GM10248 (cell line): ENCODE measurements around the gene MAML3.

Experiments used
- CTCF ChIA-PET: fragments of 300-600 bp; sonication (Branson Sonifier 250); formaldehyde crosslinking; extraction: SDS; loops from one replicate; lab custom pipeline; 2021; ENCODE audit warnings: antibody characterized with exemption; lab: Yijun Ruan, JAX
- POLR2A ChIA-PET: fragments of 350-650 bp; sonication (Branson Sonifier 250); formaldehyde crosslinking; extraction: SDS; loops from one replicate; lab custom pipeline; 2020; ENCODE audit warnings: antibody characterized with exemption; lab: Yijun Ruan, JAX
- DNase-seq: peaks from one replicate; pipeline ENCODE4 v3.0.0; 2012; ENCODE audit errors: extremely low spot score
- TF ChIP-seq, protein P1 (sequence below): IDR thresholded peaks from 2 replicates; pipeline ENCODE4 v1.5.1; 2012; ENCODE audit warnings: mild to moderate bottlenecking, low read depth; ENCODE audit errors: extremely low read depth, missing control alignments, control extremely low read depth

The MAML3 gene

DNA sequence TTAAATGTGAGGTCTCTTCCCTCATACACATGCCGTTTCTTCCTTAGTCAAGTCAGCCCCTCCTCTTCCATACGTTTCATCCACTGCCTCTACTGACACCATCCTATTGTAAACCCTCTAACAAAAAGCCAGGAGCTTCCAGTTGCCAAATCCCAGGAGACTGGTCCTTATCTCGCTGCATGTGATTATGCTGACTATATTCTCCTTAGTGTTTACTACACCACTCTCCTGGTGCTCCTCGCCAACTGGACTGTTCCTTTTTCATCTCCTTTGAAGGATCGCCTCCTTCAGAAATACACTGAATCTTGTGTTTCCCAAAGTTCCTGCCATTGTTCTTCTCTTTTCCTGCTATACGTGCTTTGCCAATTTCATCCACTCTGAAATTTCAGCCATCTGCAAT, 27.7 kb downstream of the MAML3 start:
- CTCF ChIA-PET: no interaction called here
- TF ChIP-seq, protein P1, sequence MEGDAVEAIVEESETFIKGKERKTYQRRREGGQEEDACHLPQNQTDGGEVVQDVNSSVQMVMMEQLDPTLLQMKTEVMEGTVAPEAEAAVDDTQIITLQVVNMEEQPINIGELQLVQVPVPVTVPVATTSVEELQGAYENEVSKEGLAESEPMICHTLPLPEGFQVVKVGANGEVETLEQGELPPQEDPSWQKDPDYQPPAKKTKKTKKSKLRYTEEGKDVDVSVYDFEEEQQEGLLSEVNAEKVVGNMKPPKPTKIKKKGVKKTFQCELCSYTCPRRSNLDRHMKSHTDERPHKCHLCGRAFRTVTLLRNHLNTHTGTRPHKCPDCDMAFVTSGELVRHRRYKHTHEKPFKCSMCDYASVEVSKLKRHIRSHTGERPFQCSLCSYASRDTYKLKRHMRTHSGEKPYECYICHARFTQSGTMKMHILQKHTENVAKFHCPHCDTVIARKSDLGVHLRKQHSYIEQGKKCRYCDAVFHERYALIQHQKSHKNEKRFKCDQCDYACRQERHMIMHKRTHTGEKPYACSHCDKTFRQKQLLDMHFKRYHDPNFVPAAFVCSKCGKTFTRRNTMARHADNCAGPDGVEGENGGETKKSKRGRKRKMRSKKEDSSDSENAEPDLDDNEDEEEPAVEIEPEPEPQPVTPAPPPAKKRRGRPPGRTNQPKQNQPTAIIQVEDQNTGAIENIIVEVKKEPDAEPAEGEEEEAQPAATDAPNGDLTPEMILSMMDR: no peak
- DNase-seq: no peak
- POLR2A ChIA-PET: no interaction called here

- ChIA-PET POLR2A (no interaction called here), CTCF (no interaction called here)
- DNase-seq: no peak
- TF ChIP-seq, protein P1: no peak
These were observed 28.6 kb downstream of the MAML3 start for GRCh38 chr4:140125374-140125773.

GRCh38 chr4:140123666-140124377, 30.2 kb downstream of the MAML3 start:
- TF ChIP-seq, protein P1: no peak

GRCh38 chr4:140122891-140123290, 31.1 kb downstream of the MAML3 start:
- TF ChIP-seq, protein P1: no peak

More at GRCh38 chr4:140123666-140124377, 30.2 kb downstream of the MAML3 start:
- POLR2A ChIA-PET: no interaction called here
- DNase-seq: no peak
- CTCF ChIA-PET: interaction anchor here (1.0 kb wide), 1 partner anchor 18 kb away, joined by 4 read pairs; no protein-coding TSS in a partner anchor

DNA sequence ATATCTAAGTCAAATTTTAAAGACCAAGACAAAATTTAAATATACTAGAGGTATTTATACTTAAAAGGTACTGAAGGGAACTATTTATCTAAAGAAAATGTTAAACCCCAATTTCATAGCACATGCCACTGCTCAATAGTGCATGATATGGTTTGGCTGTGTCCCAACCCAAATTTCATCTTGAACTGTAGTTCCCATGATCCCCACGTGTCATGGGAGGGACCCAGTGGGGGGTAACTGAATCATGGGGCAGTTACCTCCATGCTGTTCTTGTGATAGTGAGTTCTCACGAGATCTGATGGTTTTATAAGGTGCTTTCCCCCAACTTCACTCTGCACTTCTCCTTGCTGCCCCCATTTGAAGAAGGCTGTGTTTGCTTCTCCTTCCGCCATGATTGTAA, 32.3 kb downstream of the MAML3 start:
- CTCF ChIA-PET: no interaction called here
- POLR2A ChIA-PET: no interaction called here
- TF ChIP-seq, protein P1: no peak
- DNase-seq: no peak

More at GRCh38 chr4:140122891-140123290, 31.1 kb downstream of the MAML3 start:
- ChIA-PET POLR2A (no interaction called here), CTCF (interaction anchor here (1.0 kb wide), 1 partner anchor 19 kb away, joined by 4 read pairs; no protein-coding TSS in a partner anchor)
- no peak for DNase-seq

DNA sequence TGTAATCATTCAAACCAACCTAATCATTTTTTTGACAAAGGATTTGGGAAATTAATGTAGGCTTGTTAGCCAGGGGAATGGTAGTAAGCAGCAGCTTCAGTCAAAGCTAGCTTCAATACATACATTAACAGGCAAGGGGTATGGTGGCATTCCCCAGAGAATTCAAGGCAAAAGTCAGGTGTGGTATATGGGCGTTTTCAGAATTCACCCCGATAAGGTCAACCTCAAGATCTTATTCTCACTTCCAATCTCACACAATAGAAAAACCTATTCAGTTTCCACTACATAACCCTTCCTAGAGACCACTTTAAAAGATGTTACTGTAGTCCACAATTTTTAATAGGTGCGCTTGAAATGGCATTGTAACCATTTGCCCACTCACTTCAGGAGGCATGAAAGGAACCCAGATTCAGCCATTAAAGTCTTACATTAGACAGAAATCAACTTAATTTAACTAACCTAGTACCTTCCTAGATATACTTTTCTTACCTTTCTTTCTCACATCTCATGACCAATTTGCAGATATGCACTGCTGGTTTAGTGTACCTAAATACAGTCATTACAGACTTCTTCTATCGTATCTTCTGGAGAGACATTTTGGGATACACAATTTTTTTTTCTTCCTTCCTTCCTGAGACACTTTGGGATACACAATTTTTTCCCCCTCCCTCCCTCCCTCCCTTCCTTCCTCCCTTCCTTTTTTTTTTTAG, 34.9 kb downstream of the MAML3 start:
- TF ChIP-seq, protein P1: no peak
- DNase-seq: no peak
- ChIA-PET CTCF (no interaction called here), POLR2A (no interaction called here)
